GM23338 (cell line): ENCODE data around the gene SUPT3H. TPM values are rescaled to one million over a fixed set of nuclear protein-coding genes. Genes with fewer than 3 reads are reported as not detected.

Source experiments
- ATAC-seq: fragments of 200-7000 bp; cut with Tn5 transposase; 3 replicates; pipeline ENCODE4 v1.9.1; 2020
- DNase-seq: peaks from one replicate; pipeline ENCODE4 v3.0.0-alpha.2; 2015; ENCODE audit warnings: low spot score
- H2AFZ ChIP-seq: fragments of 200-600 bp; sonication (generic); 2 replicates; pipeline ENCODE4 v1.8.0; 2016; ENCODE audit warnings: antibody characterized with exemption, mild to moderate bottlenecking, moderate library complexity
- H3F3A ChIP-seq: fragments of 200-600 bp; sonication (generic); replicated peaks from 2 replicates; pipeline ENCODE4 v1.8.0; 2017; ENCODE audit warnings: antibody characterized with exemption, mixed run types, low read depth
- H3K27ac ChIP-seq: fragments of 200-600 bp; sonication (generic); 2 replicates; pipeline ENCODE4 v1.6.1; 2016; ENCODE audit warnings: low read depth
- H3K27me3 ChIP-seq: fragments of 200-600 bp; sonication (generic); 2 replicates; pipeline ENCODE4 v1.8.0; 2016; ENCODE audit warnings: mild to moderate bottlenecking, mixed run types, moderate library complexity; ENCODE audit not compliant: insufficient read depth
- H3K36me3 ChIP-seq: fragments of 200-600 bp; sonication (generic); 2 replicates; pipeline ENCODE4 v1.8.0; 2016; ENCODE audit warnings: mild to moderate bottlenecking; ENCODE audit not compliant: insufficient read depth
- H3K4me1 ChIP-seq: fragments of 200-600 bp; sonication (generic); 2 replicates; pipeline ENCODE4 v1.8.0; 2016; ENCODE audit warnings: mild to moderate bottlenecking, moderate library complexity; ENCODE audit not compliant: insufficient read depth
- H3K4me2 ChIP-seq: fragments of 200-600 bp; sonication (generic); 2 replicates; pipeline ENCODE4 v1.7.1; 2017; ENCODE audit warnings: mixed run types
- H3K4me3 ChIP-seq: fragments of 200-600 bp; sonication (generic); 2 replicates; pipeline ENCODE4 v1.6.1; 2016; ENCODE audit warnings: mixed run types
- H3K79me2 ChIP-seq: fragments of 200-600 bp; sonication (generic); replicated peaks from 2 replicates; pipeline ENCODE4 v1.8.0; 2017; ENCODE audit warnings: mild to moderate bottlenecking; ENCODE audit not compliant: insufficient read depth
- H3K9me2 ChIP-seq: fragments of 200-600 bp; sonication (generic); 2 replicates; pipeline ENCODE4 v1.8.0; 2017; ENCODE audit not compliant: insufficient read depth
- H4K20me1 ChIP-seq: fragments of 200-600 bp; sonication (generic); replicated peaks from 2 replicates; pipeline ENCODE4 v1.8.0; 2017; ENCODE audit warnings: mild to moderate bottlenecking; ENCODE audit not compliant: insufficient read depth
- H3K27ac Mint-ChIP-seq: 2 replicates; pipeline ENCODE4 v1.8.0; 2020; ENCODE audit warnings: inconsistent platforms, mild to moderate bottlenecking, moderate library complexity, mixed read lengths
- H3K27me3 Mint-ChIP-seq: 3 replicates; pipeline ENCODE4 v1.8.0; 2022; ENCODE audit warnings: low read depth, mild to moderate bottlenecking, moderate library complexity, mixed read lengths, inconsistent platforms; ENCODE audit not compliant: insufficient read depth, poor library complexity
- H3K36me3 Mint-ChIP-seq: 3 replicates; pipeline ENCODE4 v1.8.0; 2021; ENCODE audit warnings: low read depth, mild to moderate bottlenecking, inconsistent platforms, moderate library complexity, mixed read lengths
- H3K4me1 Mint-ChIP-seq: 3 replicates; pipeline ENCODE4 v1.8.0; 2020; ENCODE audit warnings: mild to moderate bottlenecking, inconsistent platforms, mixed read lengths
- H3K4me3 Mint-ChIP-seq: 3 replicates; pipeline ENCODE4 v1.8.0; 2021; ENCODE audit warnings: moderate library complexity, mild to moderate bottlenecking, inconsistent platforms, mixed read lengths
- H3K9me3 Mint-ChIP-seq: 3 replicates; pipeline ENCODE4 v1.8.0; 2020; ENCODE audit warnings: moderate library complexity, mild to moderate bottlenecking, inconsistent platforms, mixed read lengths
- CREB1 ChIP-seq: fragments of 250-450 bp; sonication (Bioruptor Pico); IDR thresholded peaks from 2 replicates; pipeline ENCODE4 v1.5.0; 2020; ENCODE audit warnings: low read depth, mild to moderate bottlenecking, moderate library complexity
- EZH2 ChIP-seq: fragments of 200-600 bp; sonication (generic); IDR thresholded peaks from one replicate; pipeline ENCODE4 v1.8.0; 2017; ENCODE audit warnings: antibody characterized with exemption, mild to moderate bottlenecking, low read depth; ENCODE audit not compliant: unreplicated experiment
- EZH2phosphoT487 ChIP-seq: fragments of 200-600 bp; sonication (generic); IDR thresholded peaks from one replicate; pipeline ENCODE4 v1.8.1; 2018; ENCODE audit warnings: antibody characterized with exemption; ENCODE audit not compliant: unreplicated experiment
- JUNB ChIP-seq: IDR thresholded peaks from one replicate; pipeline ENCODE4 v1.6.1; 2016; ENCODE audit warnings: antibody characterized with exemption; ENCODE audit not compliant: unreplicated experiment
- NANOG ChIP-seq: IDR thresholded peaks from 2 replicates; pipeline ENCODE4 v1.6.1; 2016; ENCODE audit warnings: antibody characterized with exemption, borderline replicate concordance
- POLR2AphosphoS5 ChIP-seq: IDR thresholded peaks from 2 replicates; pipeline ENCODE4 v1.6.1; 2016; ENCODE audit warnings: antibody characterized with exemption, low read depth
- STAT1 ChIP-seq: IDR thresholded peaks from one replicate; pipeline ENCODE4 v1.6.1; 2016; ENCODE audit warnings: antibody characterized with exemption; ENCODE audit not compliant: unreplicated experiment
- ZNF114 ChIP-seq: fragments of 250-450 bp; sonication (Bioruptor Pico); IDR thresholded peaks from 2 replicates; pipeline ENCODE4 v1.5.0; 2020; ENCODE audit warnings: mild to moderate bottlenecking, moderate library complexity
- ZNF331 ChIP-seq: fragments of 250-450 bp; sonication (Bioruptor Pico); IDR thresholded peaks from 2 replicates; pipeline ENCODE4 v1.5.0; 2020; ENCODE audit warnings: low read depth, mild to moderate bottlenecking, moderate library complexity
- polyA plus RNA-seq: library from polyadenylated mRNA; unstranded; fragments of >200 nt; fragmentation: Nextera tagmentation; extraction: Ambion mirVana; gene quantifications from 2 replicates; pipeline ENCODE4 v1.2.1, GENCODE V29; 2016
- total RNA-seq: library from RNA; depleted of rRNA; stranded (reverse); fragments of >200 nt; shearing (Covaris generic); gene quantifications from 2 replicates; pipeline ENCODE4 v1.2.3, GENCODE V29; 2014
- TF ChIP-seq, protein P1 (sequence below), 2 experiments: fragments of 200-600 bp in 1 of 2; sonication (generic) in 1 of 2; conservative IDR thresholded peaks; 2 replicates each; pipeline versions ENCODE4 v1.5.1 to v1.6.1; 2016 to 2017; ENCODE audit warnings: antibody characterized with exemption in 2 of 2, low read depth in 2 of 2, mild to moderate bottlenecking in 2 of 2, moderate library complexity in 1 of 2
- TF ChIP-seq, protein P2 (sequence below): IDR thresholded peaks from 2 replicates; pipeline ENCODE4 v1.6.1; 2016; ENCODE audit warnings: antibody characterized with exemption
- TF ChIP-seq, protein P3 (sequence below): IDR thresholded peaks from one replicate; pipeline ENCODE4 v1.6.1; 2018; ENCODE audit warnings: antibody characterized with exemption; ENCODE audit not compliant: unreplicated experiment
- TF ChIP-seq, protein P4 (sequence below): fragments of 250-450 bp; sonication (Bioruptor Pico); IDR thresholded peaks from 2 replicates; pipeline ENCODE4 v1.5.0; 2020; ENCODE audit warnings: mild to moderate bottlenecking, moderate library complexity

The SUPT3H gene
- total and polyA plus RNA-seq, 2 experiments from 2014 or later, result 11.4 to 30.1 TPM

DNA sequence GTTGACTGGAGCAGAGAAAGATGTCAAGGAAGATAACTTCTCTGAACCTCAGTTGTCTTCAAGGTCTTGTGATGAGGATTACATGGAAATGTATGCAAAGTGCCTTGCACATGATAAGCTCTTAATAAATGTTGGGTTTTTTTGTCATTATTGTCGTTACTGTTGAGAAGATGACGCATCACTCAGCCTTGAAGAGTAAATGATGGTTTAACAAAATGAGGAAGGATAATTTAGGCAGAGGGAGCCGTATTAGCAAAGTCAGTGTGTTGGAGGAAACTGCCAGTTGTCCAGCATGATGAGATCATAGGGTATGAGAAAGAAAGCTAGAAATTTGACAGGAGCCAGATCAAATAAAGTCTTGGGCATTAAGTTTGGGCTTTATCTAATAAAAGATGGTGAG, 8.8 kb upstream of the SUPT3H start:
- no peaks in the 10 kb centered on the region for H3K36me3 Mint-ChIP-seq
- Histone ChIP-seq H3K27ac (no peak overlapping the region), H3K4me1 (no peaks in the 10 kb centered on the region), H3F3A (no peaks in the 10 kb centered on the region), H3K36me3 (no peaks in the 10 kb centered on the region), H3K4me3 (no peak overlapping the region), H3K4me2 (no peak overlapping the region), H2AFZ (no peak overlapping the region), H3K27me3 (no peaks in the 10 kb centered on the region), H4K20me1 (no peaks in the 10 kb centered on the region), H3K79me2 (no peaks in the 10 kb centered on the region), H3K9me2 (no peaks in the 10 kb centered on the region)
- no peaks in the 10 kb centered on the region for H3K4me1 Mint-ChIP-seq
- H3K27me3 Mint-ChIP-seq, result no peaks in the 10 kb centered on the region
- no peak for TF ChIP-seq ZNF331 (CRISPR knock-in tag)
- TF ChIP-seq EZH2, result no peak
- TF ChIP-seq, protein P1, sequence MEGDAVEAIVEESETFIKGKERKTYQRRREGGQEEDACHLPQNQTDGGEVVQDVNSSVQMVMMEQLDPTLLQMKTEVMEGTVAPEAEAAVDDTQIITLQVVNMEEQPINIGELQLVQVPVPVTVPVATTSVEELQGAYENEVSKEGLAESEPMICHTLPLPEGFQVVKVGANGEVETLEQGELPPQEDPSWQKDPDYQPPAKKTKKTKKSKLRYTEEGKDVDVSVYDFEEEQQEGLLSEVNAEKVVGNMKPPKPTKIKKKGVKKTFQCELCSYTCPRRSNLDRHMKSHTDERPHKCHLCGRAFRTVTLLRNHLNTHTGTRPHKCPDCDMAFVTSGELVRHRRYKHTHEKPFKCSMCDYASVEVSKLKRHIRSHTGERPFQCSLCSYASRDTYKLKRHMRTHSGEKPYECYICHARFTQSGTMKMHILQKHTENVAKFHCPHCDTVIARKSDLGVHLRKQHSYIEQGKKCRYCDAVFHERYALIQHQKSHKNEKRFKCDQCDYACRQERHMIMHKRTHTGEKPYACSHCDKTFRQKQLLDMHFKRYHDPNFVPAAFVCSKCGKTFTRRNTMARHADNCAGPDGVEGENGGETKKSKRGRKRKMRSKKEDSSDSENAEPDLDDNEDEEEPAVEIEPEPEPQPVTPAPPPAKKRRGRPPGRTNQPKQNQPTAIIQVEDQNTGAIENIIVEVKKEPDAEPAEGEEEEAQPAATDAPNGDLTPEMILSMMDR (conservative IDR thresholded peaks at IDR 0.05; ENCODE audit: low read depth in 2 of 2), result no peak
- TF ChIP-seq ZNF114 (CRISPR knock-in tag), result no peak
- TF ChIP-seq, protein P2, sequence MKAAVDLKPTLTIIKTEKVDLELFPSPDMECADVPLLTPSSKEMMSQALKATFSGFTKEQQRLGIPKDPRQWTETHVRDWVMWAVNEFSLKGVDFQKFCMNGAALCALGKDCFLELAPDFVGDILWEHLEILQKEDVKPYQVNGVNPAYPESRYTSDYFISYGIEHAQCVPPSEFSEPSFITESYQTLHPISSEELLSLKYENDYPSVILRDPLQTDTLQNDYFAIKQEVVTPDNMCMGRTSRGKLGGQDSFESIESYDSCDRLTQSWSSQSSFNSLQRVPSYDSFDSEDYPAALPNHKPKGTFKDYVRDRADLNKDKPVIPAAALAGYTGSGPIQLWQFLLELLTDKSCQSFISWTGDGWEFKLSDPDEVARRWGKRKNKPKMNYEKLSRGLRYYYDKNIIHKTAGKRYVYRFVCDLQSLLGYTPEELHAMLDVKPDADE, result no peak
- TF ChIP-seq STAT1, result no peak
- TF ChIP-seq, protein P3, sequence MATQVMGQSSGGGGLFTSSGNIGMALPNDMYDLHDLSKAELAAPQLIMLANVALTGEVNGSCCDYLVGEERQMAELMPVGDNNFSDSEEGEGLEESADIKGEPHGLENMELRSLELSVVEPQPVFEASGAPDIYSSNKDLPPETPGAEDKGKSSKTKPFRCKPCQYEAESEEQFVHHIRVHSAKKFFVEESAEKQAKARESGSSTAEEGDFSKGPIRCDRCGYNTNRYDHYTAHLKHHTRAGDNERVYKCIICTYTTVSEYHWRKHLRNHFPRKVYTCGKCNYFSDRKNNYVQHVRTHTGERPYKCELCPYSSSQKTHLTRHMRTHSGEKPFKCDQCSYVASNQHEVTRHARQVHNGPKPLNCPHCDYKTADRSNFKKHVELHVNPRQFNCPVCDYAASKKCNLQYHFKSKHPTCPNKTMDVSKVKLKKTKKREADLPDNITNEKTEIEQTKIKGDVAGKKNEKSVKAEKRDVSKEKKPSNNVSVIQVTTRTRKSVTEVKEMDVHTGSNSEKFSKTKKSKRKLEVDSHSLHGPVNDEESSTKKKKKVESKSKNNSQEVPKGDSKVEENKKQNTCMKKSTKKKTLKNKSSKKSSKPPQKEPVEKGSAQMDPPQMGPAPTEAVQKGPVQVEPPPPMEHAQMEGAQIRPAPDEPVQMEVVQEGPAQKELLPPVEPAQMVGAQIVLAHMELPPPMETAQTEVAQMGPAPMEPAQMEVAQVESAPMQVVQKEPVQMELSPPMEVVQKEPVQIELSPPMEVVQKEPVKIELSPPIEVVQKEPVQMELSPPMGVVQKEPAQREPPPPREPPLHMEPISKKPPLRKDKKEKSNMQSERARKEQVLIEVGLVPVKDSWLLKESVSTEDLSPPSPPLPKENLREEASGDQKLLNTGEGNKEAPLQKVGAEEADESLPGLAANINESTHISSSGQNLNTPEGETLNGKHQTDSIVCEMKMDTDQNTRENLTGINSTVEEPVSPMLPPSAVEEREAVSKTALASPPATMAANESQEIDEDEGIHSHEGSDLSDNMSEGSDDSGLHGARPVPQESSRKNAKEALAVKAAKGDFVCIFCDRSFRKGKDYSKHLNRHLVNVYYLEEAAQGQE, result no peak
- TF ChIP-seq POLR2AphosphoS5, result no peak
- no peak for TF ChIP-seq NANOG
- TF ChIP-seq, protein P4, sequence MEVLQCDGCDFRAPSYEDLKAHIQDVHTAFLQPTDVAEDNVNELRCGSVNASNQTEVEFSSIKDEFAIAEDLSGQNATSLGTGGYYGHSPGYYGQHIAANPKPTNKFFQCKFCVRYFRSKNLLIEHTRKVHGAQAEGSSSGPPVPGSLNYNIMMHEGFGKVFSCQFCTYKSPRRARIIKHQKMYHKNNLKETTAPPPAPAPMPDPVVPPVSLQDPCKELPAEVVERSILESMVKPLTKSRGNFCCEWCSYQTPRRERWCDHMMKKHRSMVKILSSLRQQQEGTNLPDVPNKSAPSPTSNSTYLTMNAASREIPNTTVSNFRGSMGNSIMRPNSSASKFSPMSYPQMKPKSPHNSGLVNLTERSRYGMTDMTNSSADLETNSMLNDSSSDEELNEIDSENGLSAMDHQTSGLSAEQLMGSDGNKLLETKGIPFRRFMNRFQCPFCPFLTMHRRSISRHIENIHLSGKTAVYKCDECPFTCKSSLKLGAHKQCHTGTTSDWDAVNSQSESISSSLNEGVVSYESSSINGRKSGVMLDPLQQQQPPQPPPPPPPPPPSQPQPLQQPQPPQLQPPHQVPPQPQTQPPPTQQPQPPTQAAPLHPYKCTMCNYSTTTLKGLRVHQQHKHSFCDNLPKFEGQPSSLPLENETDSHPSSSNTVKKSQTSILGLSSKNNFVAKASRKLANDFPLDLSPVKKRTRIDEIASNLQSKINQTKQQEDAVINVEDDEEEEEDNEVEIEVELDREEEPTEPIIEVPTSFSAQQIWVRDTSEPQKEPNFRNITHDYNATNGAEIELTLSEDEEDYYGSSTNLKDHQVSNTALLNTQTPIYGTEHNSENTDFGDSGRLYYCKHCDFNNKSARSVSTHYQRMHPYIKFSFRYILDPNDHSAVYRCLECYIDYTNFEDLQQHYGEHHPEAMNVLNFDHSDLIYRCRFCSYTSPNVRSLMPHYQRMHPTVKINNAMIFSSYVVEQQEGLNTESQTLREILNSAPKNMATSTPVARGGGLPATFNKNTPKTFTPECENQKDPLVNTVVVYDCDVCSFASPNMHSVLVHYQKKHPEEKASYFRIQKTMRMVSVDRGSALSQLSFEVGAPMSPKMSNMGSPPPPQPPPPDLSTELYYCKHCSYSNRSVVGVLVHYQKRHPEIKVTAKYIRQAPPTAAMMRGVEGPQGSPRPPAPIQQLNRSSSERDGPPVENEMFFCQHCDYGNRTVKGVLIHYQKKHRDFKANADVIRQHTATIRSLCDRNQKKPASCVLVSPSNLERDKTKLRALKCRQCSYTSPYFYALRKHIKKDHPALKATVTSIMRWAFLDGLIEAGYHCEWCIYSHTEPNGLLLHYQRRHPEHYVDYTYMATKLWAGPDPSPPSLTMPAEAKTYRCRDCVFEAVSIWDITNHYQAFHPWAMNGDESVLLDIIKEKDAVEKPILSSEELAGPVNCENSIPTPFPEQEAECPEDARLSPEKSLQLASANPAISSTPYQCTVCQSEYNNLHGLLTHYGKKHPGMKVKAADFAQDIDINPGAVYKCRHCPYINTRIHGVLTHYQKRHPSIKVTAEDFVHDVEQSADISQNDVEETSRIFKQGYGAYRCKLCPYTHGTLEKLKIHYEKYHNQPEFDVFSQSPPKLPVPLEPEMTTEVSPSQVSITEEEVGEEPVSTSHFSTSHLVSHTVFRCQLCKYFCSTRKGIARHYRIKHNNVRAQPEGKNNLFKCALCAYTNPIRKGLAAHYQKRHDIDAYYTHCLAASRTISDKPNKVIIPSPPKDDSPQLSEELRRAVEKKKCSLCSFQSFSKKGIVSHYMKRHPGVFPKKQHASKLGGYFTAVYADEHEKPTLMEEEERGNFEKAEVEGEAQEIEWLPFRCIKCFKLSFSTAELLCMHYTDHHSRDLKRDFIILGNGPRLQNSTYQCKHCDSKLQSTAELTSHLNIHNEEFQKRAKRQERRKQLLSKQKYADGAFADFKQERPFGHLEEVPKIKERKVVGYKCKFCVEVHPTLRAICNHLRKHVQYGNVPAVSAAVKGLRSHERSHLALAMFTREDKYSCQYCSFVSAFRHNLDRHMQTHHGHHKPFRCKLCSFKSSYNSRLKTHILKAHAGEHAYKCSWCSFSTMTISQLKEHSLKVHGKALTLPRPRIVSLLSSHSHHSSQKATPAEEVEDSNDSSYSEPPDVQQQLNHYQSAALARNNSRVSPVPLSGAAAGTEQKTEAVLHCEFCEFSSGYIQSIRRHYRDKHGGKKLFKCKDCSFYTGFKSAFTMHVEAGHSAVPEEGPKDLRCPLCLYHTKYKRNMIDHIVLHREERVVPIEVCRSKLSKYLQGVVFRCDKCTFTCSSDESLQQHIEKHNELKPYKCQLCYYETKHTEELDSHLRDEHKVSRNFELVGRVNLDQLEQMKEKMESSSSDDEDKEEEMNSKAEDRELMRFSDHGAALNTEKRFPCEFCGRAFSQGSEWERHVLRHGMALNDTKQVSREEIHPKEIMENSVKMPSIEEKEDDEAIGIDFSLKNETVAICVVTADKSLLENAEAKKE (CRISPR knock-in tag), result no peak
- no peak for TF ChIP-seq JUNB
- no peak for TF ChIP-seq EZH2phosphoT487
- no peak for TF ChIP-seq CREB1 (CRISPR knock-in tag)
- ATAC-seq, result no peak
- no peaks in the 10 kb centered on the region for H3K9me3 Mint-ChIP-seq
- no peak overlapping the region for H3K4me3 Mint-ChIP-seq
- no peak overlapping the region for H3K27ac Mint-ChIP-seq
- no peak for DNase-seq
